DND-41 (cell line): ENCODE measurements around the gene TLR6.

Source experiments
- ATAC-seq: fragments of 200-7000 bp; cut with Tn5 transposase; 3 replicates; pipeline ENCODE4 v1.9.1; 2021; ENCODE audit warnings: low read depth; ENCODE audit not compliant: insufficient read depth
- DNase-seq: peaks from one replicate; pipeline ENCODE4 v3.0.0-alpha.2; 2020
- H2AFZ ChIP-seq: 2 replicates; pipeline ENCODE4 v1.6.0; 2012; ENCODE audit warnings: low read depth, low read length
- H3K27ac ChIP-seq: 2 replicates; pipeline ENCODE4 v1.5.1; 2012; ENCODE audit warnings: low read length, inconsistent platforms
- H3K27me3 ChIP-seq: fragments of 200-600 bp; sonication (generic); 2 replicates; pipeline ENCODE4 v1.6.0; 2012; ENCODE audit warnings: low read length, mild to moderate bottlenecking, inconsistent platforms; ENCODE audit not compliant: insufficient read depth, poor library complexity
- H3K36me3 ChIP-seq: 2 replicates; pipeline ENCODE4 v1.5.1; 2012; ENCODE audit warnings: low read length, inconsistent platforms; ENCODE audit not compliant: insufficient read depth
- H3K4me1 ChIP-seq: 2 replicates; pipeline ENCODE4 v1.5.1; 2012; ENCODE audit warnings: mild to moderate bottlenecking, low read length; ENCODE audit not compliant: insufficient read depth
- H3K4me2 ChIP-seq: 2 replicates; pipeline ENCODE4 v1.6.0; 2012; ENCODE audit warnings: mild to moderate bottlenecking, moderate library complexity, low read length, inconsistent platforms; ENCODE audit not compliant: insufficient read depth
- H3K4me3 ChIP-seq, 2 experiments: fragments of 200-600 bp in 1 of 2; shearing (Covaris generic) in 1 of 2; 2 replicates each; pipeline ENCODE4 v1.5.1; 2012 to 2016; ENCODE audit warnings: inconsistent platforms in 2 of 2, low read length in 2 of 2, mild to moderate bottlenecking in 2 of 2, low read depth in 1 of 2, moderate library complexity in 1 of 2
- H3K79me2 ChIP-seq: 2 replicates; pipeline ENCODE4 v1.6.0; 2012; ENCODE audit warnings: low read length, inconsistent platforms; ENCODE audit not compliant: insufficient read depth
- H3K9ac ChIP-seq: 2 replicates; pipeline ENCODE4 v1.6.0; 2012; ENCODE audit warnings: low read depth, mild to moderate bottlenecking, inconsistent platforms, low read length, moderate library complexity
- H3K9me3 ChIP-seq: 2 replicates; pipeline ENCODE4 v1.5.1; 2012; ENCODE audit warnings: low read length, moderate library complexity, mild to moderate bottlenecking, inconsistent platforms; ENCODE audit not compliant: insufficient read depth, severe bottlenecking
- H4K20me1 ChIP-seq: 2 replicates; pipeline ENCODE4 v1.6.0; 2012; ENCODE audit warnings: low read length; ENCODE audit not compliant: insufficient read depth
- CTCF ChIP-seq: IDR thresholded peaks from 2 replicates; pipeline ENCODE4 v1.5.1; 2012; ENCODE audit warnings: borderline replicate concordance, low read length, moderate library complexity, mild to moderate bottlenecking; ENCODE audit not compliant: poor library complexity, severe bottlenecking; ENCODE audit errors: extremely low read depth
- EZH2 ChIP-seq: IDR thresholded peaks from 3 replicates; pipeline ENCODE4 v1.6.1; 2012; ENCODE audit warnings: borderline replicate concordance, low read depth, mild to moderate bottlenecking, moderate library complexity, low read length, inconsistent platforms; ENCODE audit not compliant: severe bottlenecking

TLR6 gene

GRCh38 chr4:38821739-38822138, 34.9 kb downstream of the TLR6 start:
- H2AFZ ChIP-seq, result no peak overlapping the region
- no peak overlapping the region for H3K9ac ChIP-seq
- H3K27me3 ChIP-seq, result no peaks in the 10 kb centered on the region
- no peak overlapping the region for H3K27ac ChIP-seq
- no peaks in the 10 kb centered on the region for H3K9me3 ChIP-seq
- DNase-seq, result no peak
- no peak overlapping the region for H3K4me2 ChIP-seq
- no peaks in the 10 kb centered on the region for H3K79me2 ChIP-seq
- ATAC-seq, result no peak
- no peaks in the 10 kb centered on the region for H3K4me1 ChIP-seq
- H3K36me3 ChIP-seq, result no peaks in the 10 kb centered on the region
- no peak for TF ChIP-seq CTCF
- TF ChIP-seq EZH2, result no peak
- H3K4me3 ChIP-seq, result no peak overlapping the region
- H4K20me1 ChIP-seq, result no peaks in the 10 kb centered on the region

GRCh38 chr4:38820329-38821061, 36.1 kb downstream of the TLR6 start:
- H2AFZ ChIP-seq, result no peak overlapping the region
- no peak overlapping the region for H3K27ac ChIP-seq
- no peak for DNase-seq
- no peak for ATAC-seq
- no peaks in the 10 kb centered on the region for H3K79me2 ChIP-seq
- no peak overlapping the region for H3K4me2 ChIP-seq
- H3K36me3 ChIP-seq, result no peaks in the 10 kb centered on the region
- H3K4me1 ChIP-seq, result no peaks in the 10 kb centered on the region
- TF ChIP-seq EZH2 (no peak), CTCF (no peak)
- H3K9ac ChIP-seq, result no peak overlapping the region
- H3K9me3 ChIP-seq, result no peaks in the 10 kb centered on the region
- no peaks in the 10 kb centered on the region for H3K27me3 ChIP-seq
- H3K4me3 ChIP-seq, result no peak overlapping the region
- no peaks in the 10 kb centered on the region for H4K20me1 ChIP-seq

- H3K9me3 ChIP-seq, result no peaks in the 10 kb centered on the region
- no peak for DNase-seq
- no peaks in the 10 kb centered on the region for H3K27me3 ChIP-seq
- no peak overlapping the region for H3K4me2 ChIP-seq
- H3K4me1 ChIP-seq, result no peaks in the 10 kb centered on the region
- no peak for ATAC-seq
- no peak overlapping the region for H2AFZ ChIP-seq
- TF ChIP-seq CTCF, result no peak
- TF ChIP-seq EZH2, result no peak
- H3K4me3 ChIP-seq, result no peak overlapping the region
- H4K20me1 ChIP-seq, result no peaks in the 10 kb centered on the region
- H3K36me3 ChIP-seq, result no peaks in the 10 kb centered on the region
- no peaks in the 10 kb centered on the region for H3K79me2 ChIP-seq
- no peak overlapping the region for H3K9ac ChIP-seq
- no peak overlapping the region for H3K27ac ChIP-seq
These were observed 37.0 kb downstream of the TLR6 start for GRCh38 chr4:38819569-38819968.
